Trophoblast cell (in vitro differentiated cells and primary cell): Measurements from ENCODE around the gene UPP2.

ENCODE experiments used
- DNase-seq, 2 donors: peaks; one replicate each; pipeline ENCODE4 v3.0.0-alpha.2; 2016
- H2AFZ ChIP-seq: 2 replicates; pipeline ENCODE4 v1.6.1; 2013; ENCODE audit warnings: low read length, moderate library complexity, mild to moderate bottlenecking; ENCODE audit not compliant: insufficient read depth, poor library complexity
- H2AK5ac ChIP-seq: 2 replicates; pipeline ENCODE4 v1.6.1; 2013; ENCODE audit warnings: mild to moderate bottlenecking, low read length
- H2BK120ac ChIP-seq: 2 replicates; pipeline ENCODE4 v1.6.1; 2013; ENCODE audit warnings: low read length, mild to moderate bottlenecking, moderate library complexity; ENCODE audit not compliant: insufficient read depth, poor library complexity
- H2BK12ac ChIP-seq: 2 replicates; pipeline ENCODE4 v1.6.1; 2013; ENCODE audit warnings: mild to moderate bottlenecking, low read length, moderate library complexity
- H2BK5ac ChIP-seq: 2 replicates; pipeline ENCODE4 v1.6.1; 2013; ENCODE audit warnings: low read length, low read depth, moderate library complexity, mild to moderate bottlenecking; ENCODE audit not compliant: poor library complexity
- H3K14ac ChIP-seq: 2 replicates; pipeline ENCODE4 v1.6.1; 2013; ENCODE audit warnings: mild to moderate bottlenecking, low read length
- H3K18ac ChIP-seq: 2 replicates; pipeline ENCODE4 v1.6.1; 2013; ENCODE audit warnings: mild to moderate bottlenecking, low read length
- H3K23ac ChIP-seq: 2 replicates; pipeline ENCODE4 v1.6.1; 2013; ENCODE audit warnings: low read length
- H3K27ac ChIP-seq: 2 replicates; pipeline ENCODE4 v1.5.1; 2013; ENCODE audit warnings: low read depth, mild to moderate bottlenecking, inconsistent platforms, low read length, moderate library complexity
- H3K27me3 ChIP-seq: 2 replicates; pipeline ENCODE4 v1.6.1; 2013; ENCODE audit warnings: inconsistent platforms, mild to moderate bottlenecking, low read length, moderate library complexity; ENCODE audit not compliant: insufficient read depth
- H3K36me3 ChIP-seq, 2 experiments: 1 replicate in 1 of 2; 2 replicates in 1 of 2; pipeline ENCODE4 v1.6.1; 2013; ENCODE audit warnings: low read length in 2 of 2, mild to moderate bottlenecking in 2 of 2, moderate library complexity in 1 of 2; ENCODE audit not compliant: insufficient read depth in 2 of 2, control insufficient read depth in 1 of 2
- H3K4ac ChIP-seq: 2 replicates; pipeline ENCODE4 v1.6.1; 2013; ENCODE audit warnings: low read depth, mild to moderate bottlenecking, low read length, moderate library complexity
- H3K4me1 ChIP-seq, 2 experiments: 1 replicate in 1 of 2; 2 replicates in 1 of 2; pipeline ENCODE4 v1.6.1; 2013; ENCODE audit warnings: low read length in 2 of 2, mild to moderate bottlenecking in 2 of 2, moderate library complexity in 1 of 2; ENCODE audit not compliant: insufficient read depth in 2 of 2, control insufficient read depth in 1 of 2
- H3K4me2 ChIP-seq: 2 replicates; pipeline ENCODE4 v1.6.1; 2013; ENCODE audit warnings: inconsistent platforms, mild to moderate bottlenecking, low read length, moderate library complexity
- H3K4me3 ChIP-seq: 2 replicates; pipeline ENCODE4 v1.5.1; 2013; ENCODE audit warnings: mild to moderate bottlenecking, low read depth, low read length, inconsistent platforms
- H3K79me1 ChIP-seq: one replicate; pipeline ENCODE4 v1.6.1; 2013; ENCODE audit warnings: low read length
- H3K79me2 ChIP-seq: 2 replicates; pipeline ENCODE4 v1.6.1; 2013; ENCODE audit warnings: low read length, mild to moderate bottlenecking; ENCODE audit not compliant: control insufficient read depth, insufficient read depth, poor library complexity
- H3K9ac ChIP-seq: 2 replicates; pipeline ENCODE4 v1.6.1; 2013; ENCODE audit warnings: mild to moderate bottlenecking, low read length
- H3K9me3 ChIP-seq: 2 replicates; pipeline ENCODE4 v1.6.1; 2013; ENCODE audit warnings: low read depth, mild to moderate bottlenecking, control low read depth, inconsistent platforms, low read length; ENCODE audit not compliant: insufficient read depth
- H4K12ac ChIP-seq: 2 replicates; pipeline ENCODE4 v1.6.1; 2013; ENCODE audit warnings: low read depth, mild to moderate bottlenecking, low read length, moderate library complexity
- H4K8ac ChIP-seq: 2 replicates; pipeline ENCODE4 v1.6.1; 2013; ENCODE audit warnings: low read depth, mild to moderate bottlenecking, low read length, moderate library complexity
- H4K91ac ChIP-seq: one replicate; pipeline ENCODE4 v1.6.1; 2013; ENCODE audit warnings: low read depth, mild to moderate bottlenecking, low read length, moderate library complexity
- WGBS: extraction: QIAGEN DNeasy Blood & Tissue Kit; methylation state at CpG from one replicate; pipeline ENCODE4 v1.1.7; 2013; ENCODE audit warnings: missing lambda C conversion rate; ENCODE audit not compliant: insufficient read length, insufficient coverage; ENCODE audit errors: extremely low coverage; 5-methylcytosine and 5-hydroxymethylcytosine counted together

Gene UPP2

GRCh38 chr2:158102446-158102845, 770 bp downstream of the UPP2 start:
- no peak for DNase-seq
- H3K27ac ChIP-seq: no peak overlapping the region
- no peaks in the 10 kb centered on the region for H3K27me3 ChIP-seq
- no peak overlapping the region for H2BK120ac ChIP-seq
- no peak overlapping the region for H2AK5ac ChIP-seq
- no peak overlapping the region for H3K4me3 ChIP-seq
- no peak overlapping the region for H4K12ac ChIP-seq
- no peak overlapping the region for H3K4me2 ChIP-seq
- no peak overlapping the region for H2AFZ ChIP-seq
- H2BK5ac ChIP-seq: no peak overlapping the region
- H3K4ac ChIP-seq: no peak overlapping the region
- H3K36me3 ChIP-seq: no peaks in the 10 kb centered on the region
- H3K4me1 ChIP-seq: no peaks in the 10 kb centered on the region
- no peaks in the 10 kb centered on the region for H3K79me2 ChIP-seq
- H3K18ac ChIP-seq: no peak overlapping the region
- no peak overlapping the region for H4K91ac ChIP-seq
- no CpG with 5 or more reads among the region's 1 CpG for WGBS
- H4K8ac ChIP-seq: no peak overlapping the region
- H3K9ac ChIP-seq: no peak overlapping the region
- no peaks in the 10 kb centered on the region for H3K79me1 ChIP-seq
- no peak overlapping the region for H3K23ac ChIP-seq
- no peak overlapping the region for H2BK12ac ChIP-seq
- no peak overlapping the region for H3K14ac ChIP-seq
- peaks cover 2% of the 10 kb centered on the region for H3K9me3 ChIP-seq

DNA sequence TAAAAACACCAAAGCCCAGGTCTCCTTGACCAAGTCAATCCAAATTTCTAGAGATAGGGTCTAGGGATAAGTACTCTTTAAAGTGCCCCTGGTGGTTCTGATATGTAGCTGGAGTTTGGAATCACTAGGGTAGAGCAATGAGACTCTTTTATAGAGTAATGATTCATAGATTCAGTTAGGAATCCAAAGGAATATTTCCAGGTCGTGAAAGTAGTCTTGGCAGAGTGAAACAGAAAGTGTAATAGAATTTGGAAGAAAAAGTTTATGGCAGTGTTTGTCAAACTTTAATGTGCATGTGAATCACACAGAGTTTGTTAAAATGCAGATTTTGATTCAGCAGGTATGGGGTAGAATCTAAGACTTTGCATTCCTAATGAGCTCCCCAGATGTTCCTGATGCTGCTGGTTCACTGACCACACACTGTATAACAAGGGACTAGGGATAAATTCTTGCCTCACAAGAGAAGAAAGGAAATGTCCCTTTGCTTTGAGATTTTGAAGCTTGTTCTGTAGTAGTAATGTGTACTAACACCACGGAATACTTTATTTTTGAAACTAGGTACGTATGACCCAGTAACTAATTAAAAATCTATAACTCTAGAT, 1.8 kb downstream of the UPP2 start:
- Histone ChIP-seq H3K36me3 (no peaks in the 10 kb centered on the region), H2BK120ac (no peak overlapping the region), H3K14ac (no peak overlapping the region), H3K23ac (no peak overlapping the region), H2BK5ac (no peak overlapping the region), H4K12ac (no peak overlapping the region), H3K79me2 (no peaks in the 10 kb centered on the region), H4K8ac (no peak overlapping the region), H3K27me3 (no peaks in the 10 kb centered on the region), H2AK5ac (no peak overlapping the region), H3K9ac (no peak overlapping the region), H3K4me1 (no peaks in the 10 kb centered on the region), H4K91ac (no peak overlapping the region), H3K4ac (no peak overlapping the region), H3K9me3 (no peaks in the 10 kb centered on the region), H3K4me2 (no peak overlapping the region), H3K18ac (no peak overlapping the region), H3K27ac (no peak overlapping the region), H2BK12ac (no peak overlapping the region), H3K4me3 (no peak overlapping the region), H3K79me1 (no peaks in the 10 kb centered on the region), H2AFZ (no peak overlapping the region)
- DNase-seq: no peak
- WGBS: no CpG with 5 or more reads among the region's 3 CpGs

DNA sequence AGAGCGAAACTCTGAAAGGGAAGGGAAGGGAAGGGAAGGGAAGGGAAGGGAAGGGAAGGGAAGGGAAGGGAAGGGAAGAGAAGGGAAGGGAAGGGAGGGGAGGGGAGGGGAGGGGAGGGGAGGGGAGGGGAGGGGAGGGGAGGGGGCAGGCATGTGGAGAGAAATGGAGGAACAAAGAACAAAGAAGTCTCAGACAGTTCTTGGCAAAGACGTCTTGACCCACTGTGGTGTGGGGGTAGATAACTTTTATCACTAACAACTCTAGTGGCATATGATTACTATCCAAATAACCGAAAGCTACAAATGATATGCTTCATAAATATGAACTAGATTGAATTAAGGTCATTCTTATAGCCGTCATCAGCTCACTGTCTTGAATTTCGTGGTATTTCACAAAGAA, 3.2 kb downstream of the UPP2 start:
- H3K79me1 ChIP-seq: no peaks in the 10 kb centered on the region

GRCh38 chr2:158112992-158113391, 11.3 kb downstream of the UPP2 start:
- Histone ChIP-seq H4K91ac (no peak overlapping the region), H4K8ac (no peak overlapping the region), H2AK5ac (no peak overlapping the region), H3K79me2 (no peaks in the 10 kb centered on the region), H3K4me3 (no peak overlapping the region), H3K9me3 (peaks cover 2% of the 10 kb centered on the region), H3K18ac (no peak overlapping the region), H3K36me3 (no peaks in the 10 kb centered on the region), H3K23ac (no peak overlapping the region), H2BK5ac (no peak overlapping the region), H3K4me2 (no peak overlapping the region), H3K27me3 (no peaks in the 10 kb centered on the region), H2AFZ (no peak overlapping the region), H3K14ac (no peak overlapping the region), H3K4me1 (no peaks in the 10 kb centered on the region), H4K12ac (no peak overlapping the region), H3K27ac (no peak overlapping the region), H2BK12ac (no peak overlapping the region), H3K4ac (no peak overlapping the region), H3K79me1 (no peaks in the 10 kb centered on the region), H3K9ac (no peak overlapping the region), H2BK120ac (no peak overlapping the region)
- DNase-seq: no peak
- no CpG with 5 or more reads among the region's 4 CpGs for WGBS

More for the DNA sequence above, 3.2 kb downstream of the UPP2 start:
- H3K27ac ChIP-seq: no peak overlapping the region
- H3K36me3 ChIP-seq: no peaks in the 10 kb centered on the region
- H3K23ac ChIP-seq: no peak overlapping the region
- H3K4ac ChIP-seq: no peak overlapping the region
- H2AFZ ChIP-seq: no peak overlapping the region
- no peak overlapping the region for H3K9ac ChIP-seq
- no peak overlapping the region for H2BK12ac ChIP-seq
- no peaks in the 10 kb centered on the region for H3K4me1 ChIP-seq
- no CpG with 5 or more reads among the region's 5 CpGs for whole genome bisulfite sequencing
- DNase-seq: no peak
- no peak overlapping the region for H3K4me3 ChIP-seq
- no peak overlapping the region for H2AK5ac ChIP-seq
- no peak overlapping the region for H2BK120ac ChIP-seq
- H3K4me2 ChIP-seq: no peak overlapping the region
- no peaks in the 10 kb centered on the region for H3K27me3 ChIP-seq
- no peak overlapping the region for H4K91ac ChIP-seq
- no peak overlapping the region for H4K8ac ChIP-seq
- H3K9me3 ChIP-seq: no peaks in the 10 kb centered on the region
- H3K79me2 ChIP-seq: no peaks in the 10 kb centered on the region
- H3K14ac ChIP-seq: no peak overlapping the region
- H3K18ac ChIP-seq: no peak overlapping the region
- no peak overlapping the region for H4K12ac ChIP-seq
- no peak overlapping the region for H2BK5ac ChIP-seq
